AG04450 (cell line): ENCODE results near the gene BCL11A. TPM values are rescaled to one million over a fixed set of nuclear protein-coding genes. Genes with fewer than 3 reads are reported as not detected.

ENCODE experiments used
- CTCF ChIA-PET: fragments of 300-600, 350-600 bp; formaldehyde crosslinking; extraction: SDS; loops from one replicate; lab custom pipeline; 2022; ENCODE audit warnings: antibody characterized with exemption, inconsistent platforms; lab: Charles Lee
- POLR2A ChIA-PET: fragments of 350-600 bp; formaldehyde crosslinking; extraction: SDS; loops from one replicate; lab custom pipeline; 2021; ENCODE audit warnings: antibody characterized with exemption, inconsistent platforms; lab: Yijun Ruan, JAX
- DNase-seq: peaks from one replicate; pipeline ENCODE4 v3.0.0-alpha.2; 2011; ENCODE audit warnings: low read depth, low spot score
- H3K27ac ChIP-seq: one replicate; pipeline ENCODE4 v1.5.1; 2012; ENCODE audit warnings: low read depth, low read length, control low read depth
- H3K27me3 ChIP-seq: one replicate; pipeline ENCODE4 v1.6.0; 2012; ENCODE audit warnings: low read length; ENCODE audit not compliant: control insufficient read depth, insufficient read depth
- H3K4me3 ChIP-seq: 2 replicates; pipeline ENCODE4 v1.5.1; 2011; ENCODE audit warnings: mild to moderate bottlenecking, low read depth, low read length, control low read depth
- H3K9me3 ChIP-seq: 2 replicates; pipeline ENCODE4 v1.5.1; 2012; ENCODE audit warnings: low read length; ENCODE audit not compliant: control insufficient read depth, insufficient read depth
- polyA plus RNA-seq: library from polyadenylated mRNA; depleted of rRNA; stranded (reverse); fragments of >200 nt; gene quantifications from 2 replicates; pipeline ENCODE4 v1.2.3, GENCODE V29; 2011
- TF ChIP-seq, protein P1 (sequence below): IDR thresholded peaks from 2 replicates; pipeline ENCODE4 v1.5.1; 2011; ENCODE audit warnings: low read depth, low read length, control low read depth, inconsistent platforms

BCL11A gene
- polyA plus RNA-seq, 1 experiment = 1.1 TPM

GRCh38 chr2:60583604-60584003 is 30.1 kb upstream of the BCL11A start:
- Histone ChIP-seq H3K4me3 (no peak overlapping the region), H3K27me3 (peaks cover 13% of the 10 kb centered on the region), H3K9me3 (no peaks in the 10 kb centered on the region), H3K27ac (no peak overlapping the region)
- TF ChIP-seq, protein P1, sequence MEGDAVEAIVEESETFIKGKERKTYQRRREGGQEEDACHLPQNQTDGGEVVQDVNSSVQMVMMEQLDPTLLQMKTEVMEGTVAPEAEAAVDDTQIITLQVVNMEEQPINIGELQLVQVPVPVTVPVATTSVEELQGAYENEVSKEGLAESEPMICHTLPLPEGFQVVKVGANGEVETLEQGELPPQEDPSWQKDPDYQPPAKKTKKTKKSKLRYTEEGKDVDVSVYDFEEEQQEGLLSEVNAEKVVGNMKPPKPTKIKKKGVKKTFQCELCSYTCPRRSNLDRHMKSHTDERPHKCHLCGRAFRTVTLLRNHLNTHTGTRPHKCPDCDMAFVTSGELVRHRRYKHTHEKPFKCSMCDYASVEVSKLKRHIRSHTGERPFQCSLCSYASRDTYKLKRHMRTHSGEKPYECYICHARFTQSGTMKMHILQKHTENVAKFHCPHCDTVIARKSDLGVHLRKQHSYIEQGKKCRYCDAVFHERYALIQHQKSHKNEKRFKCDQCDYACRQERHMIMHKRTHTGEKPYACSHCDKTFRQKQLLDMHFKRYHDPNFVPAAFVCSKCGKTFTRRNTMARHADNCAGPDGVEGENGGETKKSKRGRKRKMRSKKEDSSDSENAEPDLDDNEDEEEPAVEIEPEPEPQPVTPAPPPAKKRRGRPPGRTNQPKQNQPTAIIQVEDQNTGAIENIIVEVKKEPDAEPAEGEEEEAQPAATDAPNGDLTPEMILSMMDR = no peak
- CTCF ChIA-PET = interaction anchor here (0.5 to 6.8 kb wide), 6 partner anchors 12 to 1558 kb away, joined by 3 to 81 read pairs (median 4); no protein-coding TSS in a partner anchor
- POLR2A ChIA-PET = no interaction called here
- DNase-seq = no peak

GRCh38 chr2:60581433-60582282 is 28.2 kb upstream of the BCL11A start:
- peak; percentile 4 for DNase-seq
- Histone ChIP-seq H3K27ac (no peak overlapping the region), H3K4me3 (peak overlapping the region; percentile 54), H3K27me3 (peaks cover 18% of the 10 kb centered on the region), H3K9me3 (no peaks in the 10 kb centered on the region)
- TF ChIP-seq, protein P1 = peak; percentile 86
- POLR2A ChIA-PET = no interaction called here
- CTCF ChIA-PET = interaction anchor here (0.5 to 6.8 kb wide), 28 partner anchors 11 to 1963 kb away, joined by 3 to 81 read pairs (median 4); partner anchors contain the start of gene BCL11A

- DNase-seq = no peak
- Histone ChIP-seq H3K9me3 (no peaks in the 10 kb centered on the region), H3K27ac (no peak overlapping the region), H3K27me3 (peaks cover 23% of the 10 kb centered on the region), H3K4me3 (no peak overlapping the region)
- ChIA-PET POLR2A (no interaction called here), CTCF (no interaction called here)
- TF ChIP-seq, protein P1 = no peak
Observed at GRCh38 chr2:60577682-60578283, 24.3 kb upstream of the BCL11A start.

GRCh38 chr2:60573251-60573650 is 19.8 kb upstream of the BCL11A start:
- POLR2A ChIA-PET = no interaction called here
- peaks cover 20% of the 10 kb centered on the region for H3K27me3 ChIP-seq
- CTCF ChIA-PET = no interaction called here

More at GRCh38 chr2:60573251-60573650, 19.8 kb upstream of the BCL11A start:
- H3K4me3 ChIP-seq = no peak overlapping the region
- TF ChIP-seq, protein P1 = no peak
- no peak overlapping the region for H3K27ac ChIP-seq
- H3K9me3 ChIP-seq = no peaks in the 10 kb centered on the region
- DNase-seq = no peak
